SK-N-SH (cell line): ENCODE results near the gene NDEL1. TPM values are rescaled to one million over a fixed set of nuclear protein-coding genes. Genes with fewer than 3 reads are reported as not detected.

Experiments used
- CTCF ChIA-PET: fragments of 300-600, 350-600 bp; formaldehyde crosslinking; extraction: SDS; loops from one replicate; lab custom pipeline; 2021; lab: Yijun Ruan, JAX
- POLR2A ChIA-PET: fragments of 350-600 bp; sonication (Branson Sonifier 250); formaldehyde crosslinking; extraction: SDS; loops from one replicate; lab custom pipeline; 2020; ENCODE audit warnings: antibody characterized with exemption, inconsistent platforms; lab: Yijun Ruan, JAX
- DNase-seq: peaks from one replicate; pipeline ENCODE4 v3.0.0; 2012
- H2AFZ ChIP-seq: fragments of 200-600 bp; sonication (generic); 2 replicates; pipeline ENCODE4 v1.8.1; 2016; ENCODE audit warnings: antibody characterized with exemption, mild to moderate bottlenecking, low read depth
- H3F3A ChIP-seq: fragments of 200-600 bp; sonication (generic); replicated peaks from 2 replicates; pipeline ENCODE3; 2016; ENCODE audit warnings: antibody characterized with exemption, mild to moderate bottlenecking; ENCODE audit not compliant: insufficient read depth
- H3K27ac ChIP-seq, 2 experiments: fragments of 200-500 bp in 1 of 2; fragments of 200-600 bp in 1 of 2; sonication (Bioruptor generic) in 1 of 2; sonication (generic), shearing (Covaris generic) in 1 of 2; 2 replicates each; pipeline versions ENCODE4 v1.5.1 to v1.6.1; 2014 to 2016; ENCODE audit warnings: low read depth in 2 of 2, inconsistent platforms in 1 of 2, low read length in 1 of 2, mild to moderate bottlenecking in 1 of 2, mixed read lengths in 1 of 2
- H3K27me3 ChIP-seq: fragments of 200-600 bp; sonication (generic), shearing (Covaris generic); 2 replicates; pipeline ENCODE4 v1.6.1; 2016; ENCODE audit warnings: mixed run types; ENCODE audit not compliant: insufficient read depth
- H3K36me3 ChIP-seq, 2 experiments: fragments of 200-500 bp in 1 of 2; fragments of 200-600 bp in 1 of 2; sonication (Bioruptor generic) in 1 of 2; sonication (generic) in 1 of 2; replicated peaks in 1 of 2; 2 replicates each; pipeline versions ENCODE3 to v1.5.1; 2014 to 2016; ENCODE audit warnings: low read length in 1 of 2, mild to moderate bottlenecking in 1 of 2; ENCODE audit not compliant: insufficient read depth in 2 of 2, control insufficient read depth in 1 of 2
- H3K4me1 ChIP-seq, 2 experiments: fragments of 200-500 bp in 1 of 2; fragments of 200-600 bp in 1 of 2; sonication (Bioruptor generic) in 1 of 2; sonication (generic), shearing (Covaris generic) in 1 of 2; 2 replicates each; pipeline versions ENCODE4 v1.5.1 to v1.6.1; 2014 to 2016; ENCODE audit warnings: low read depth in 1 of 2, low read length in 1 of 2, mixed run types in 1 of 2; ENCODE audit not compliant: insufficient read depth in 2 of 2, control insufficient read depth in 1 of 2
- H3K4me2 ChIP-seq: fragments of 200-600 bp; sonication (generic), shearing (Covaris generic); 2 replicates; pipeline ENCODE4 v1.6.1; 2017; ENCODE audit warnings: mixed run types
- H3K4me3 ChIP-seq, 2 experiments: fragments of 200-500 bp in 1 of 2; fragments of 200-600 bp in 1 of 2; sonication (Bioruptor generic) in 1 of 2; sonication (generic), shearing (Covaris generic) in 1 of 2; 2 replicates each; pipeline versions ENCODE4 v1.5.1 to v1.8.1; 2014 to 2016; ENCODE audit warnings: low read depth in 2 of 2, inconsistent platforms in 1 of 2, low read length in 1 of 2, mild to moderate bottlenecking in 1 of 2, mixed read lengths in 1 of 2, moderate library complexity in 1 of 2
- H3K79me2 ChIP-seq: fragments of 200-600 bp; sonication (generic); 2 replicates; pipeline ENCODE4 v1.8.1; 2017; ENCODE audit warnings: mild to moderate bottlenecking; ENCODE audit not compliant: insufficient read depth
- H3K9ac ChIP-seq: fragments of 200-600 bp; sonication (generic); 2 replicates; pipeline ENCODE4 v1.6.1; 2017; ENCODE audit warnings: mixed run types
- H3K9me2 ChIP-seq: fragments of 200-600 bp; sonication (generic); 2 replicates; pipeline ENCODE4 v1.6.1; 2017; ENCODE audit warnings: mixed run types
- H3K9me3 ChIP-seq: fragments of 200-600 bp; sonication (generic); 2 replicates; pipeline ENCODE4 v1.6.1; 2017; ENCODE audit warnings: mixed run types, mild to moderate bottlenecking, moderate library complexity
- H4K20me1 ChIP-seq: fragments of 200-600 bp; sonication (generic); 2 replicates; pipeline ENCODE4 v1.6.1; 2017; ENCODE audit warnings: mild to moderate bottlenecking, mixed run types; ENCODE audit not compliant: insufficient read depth
- CTCF ChIP-seq: fragments of 200-600 bp; sonication (generic); IDR thresholded peaks from 2 replicates; pipeline ENCODE4 v1.6.1; 2017; ENCODE audit warnings: antibody characterized with exemption, mild to moderate bottlenecking, moderate library complexity
- ELF1 ChIP-seq: IDR thresholded peaks from 2 replicates; pipeline ENCODE4 v1.4.0; 2012
- EZH2phosphoT487 ChIP-seq: fragments of 200-600 bp; sonication (generic); IDR thresholded peaks from 2 replicates; pipeline ENCODE4 v1.6.1; 2017; ENCODE audit warnings: low read depth, mixed run types, mild to moderate bottlenecking, antibody characterized with exemption, moderate library complexity, borderline replicate concordance
- FOXJ3 ChIP-seq: sonication (generic); formaldehyde crosslinking; IDR thresholded peaks from 2 replicates; pipeline ENCODE4 v1.5.1; 2020; ENCODE audit warnings: mild to moderate bottlenecking, missing genetic modification reagents
- GABPA ChIP-seq: IDR thresholded peaks from 2 replicates; pipeline ENCODE4 v1.4.0; 2012; ENCODE audit warnings: low read depth, mild to moderate bottlenecking
- MAX ChIP-seq: IDR thresholded peaks from 2 replicates; pipeline ENCODE4 v1.4.0; 2012; ENCODE audit warnings: low read depth
- NRF1 ChIP-seq: IDR thresholded peaks from 2 replicates; pipeline ENCODE4 v1.6.1; 2012; ENCODE audit warnings: low read depth, mild to moderate bottlenecking, low read length
- PBX3 ChIP-seq: IDR thresholded peaks from 2 replicates; pipeline ENCODE4; 2012
- REST ChIP-seq: IDR thresholded peaks from 2 replicates; pipeline ENCODE4 v1.6.1; 2012; ENCODE audit warnings: mild to moderate bottlenecking, low read depth, low read length, moderate library complexity
- SIN3A ChIP-seq: IDR thresholded peaks from 2 replicates; pipeline ENCODE4 v1.6.1; 2012; ENCODE audit warnings: low read depth, mild to moderate bottlenecking, low read length, moderate library complexity, borderline replicate concordance
- SMC3 ChIP-seq: IDR thresholded peaks from 2 replicates; pipeline ENCODE4 v1.6.1; 2012; ENCODE audit warnings: low read depth, low read length, improper control_type of control experiment
- TCF12 ChIP-seq: IDR thresholded peaks from 2 replicates; pipeline ENCODE4 v1.4.0; 2012
- USF1 ChIP-seq: IDR thresholded peaks from 2 replicates; pipeline ENCODE4 v1.4.0; 2012; ENCODE audit warnings: low read depth, borderline replicate concordance
- YY1 ChIP-seq: IDR thresholded peaks from 2 replicates; pipeline ENCODE4 v1.4.0; 2012; ENCODE audit warnings: low read depth, mild to moderate bottlenecking
- WGBS: methylation state at CpG from one replicate; pipeline ENCODE4 v1.1.6; 2017; ENCODE audit warnings: low lambda C conversion rate; 5-methylcytosine and 5-hydroxymethylcytosine counted together
- polyA plus RNA-seq, 3 experiments: library from polyadenylated mRNA; depleted of rRNA; stranded (reverse); fragments of >200 nt; gene quantifications; 2 replicates each; pipeline ENCODE4 v1.2.3, GENCODE V29; 2012

The NDEL1 gene
- polyA plus RNA-seq, 1 of the 3 experiments (the other 2 are of a cell fraction): 49.5 TPM

- peak overlapping the region; percentile 73; the same call in 1 of the 2 replicates for H2AFZ ChIP-seq
- ChIA-PET POLR2A (interaction anchor here (0.7 to 1.4 kb wide), 4 partner anchors 10 to 428 kb away, joined by 3 read pairs; partner anchors contain the start of gene MYH10), CTCF (interaction anchor here (1.0 to 2.6 kb wide), 8 partner anchors 11 to 310 kb away, joined by 3 to 11 read pairs (median 4); no protein-coding TSS in a partner anchor)
- H3K9me2 ChIP-seq: no peaks in the 10 kb centered on the region
- H3F3A ChIP-seq: peaks cover 4% of the 10 kb centered on the region
- under 1% methylated on average over 19 of the region's 43 CpGs for WGBS
- peak overlapping the region; percentile 96 for H3K9ac ChIP-seq
- peaks cover 54% of the 10 kb centered on the region for H3K79me2 ChIP-seq
- no peaks in the 10 kb centered on the region for H3K27me3 ChIP-seq
- peaks cover 0 to 6% of the 10 kb centered on the region in 2 experiments; a peak in 1 of 4 replicates for H3K4me1 ChIP-seq
- H3K36me3 ChIP-seq: peaks cover 4 to 26% of the 10 kb centered on the region in 2 experiments
- H3K4me2 ChIP-seq: peak overlapping the region; percentile 88
- peak; percentile 62; the same call in 1 of the 2 replicates for TF ChIP-seq SIN3A
- peak; percentile 15; the same call in 1 of the 2 replicates for TF ChIP-seq MAX
- no peak; the same call in 1 of the 2 replicates for TF ChIP-seq CTCF
- H3K9me3 ChIP-seq: no peaks in the 10 kb centered on the region
- peak; percentile 74 for DNase-seq
- peaks cover 50% of the 10 kb centered on the region for H4K20me1 ChIP-seq
- peak overlapping the region; percentile 85 to 96 for H3K27ac ChIP-seq
- H3K4me3 ChIP-seq: peak overlapping the region; percentile 87 to 90
Observed at GRCh38 chr17:8436169-8436843, 622 bp downstream of the NDEL1 start.

- no peak for DNase-seq
- Histone ChIP-seq H3K27me3 (no peaks in the 10 kb centered on the region), H3K9ac (peak overlapping the region; percentile 96), H3K27ac (peak overlapping the region in 1 of 2 experiments; percentile 96; a peak in 2 of 4 replicates), H3K9me3 (no peaks in the 10 kb centered on the region), H2AFZ (no peak overlapping the region), H3K36me3 (peaks cover 4 to 26% of the 10 kb centered on the region in 2 experiments), H3F3A (peaks cover 4% of the 10 kb centered on the region), H3K4me3 (peak overlapping the region; percentile 87 to 90), H4K20me1 (peaks cover 55% of the 10 kb centered on the region), H3K79me2 (peaks cover 59% of the 10 kb centered on the region), H3K4me2 (peak overlapping the region; percentile 88), H3K4me1 (peaks cover 0 to 6% of the 10 kb centered on the region in 2 experiments; a peak in 1 of 4 replicates), H3K9me2 (no peaks in the 10 kb centered on the region)
- WGBS: 30% methylated on average over 5 of the region's 5 CpGs
- ChIA-PET POLR2A (interaction anchor here (0.7 kb wide), 1 partner anchor 428 kb away, joined by 3 read pairs; no protein-coding TSS in a partner anchor), CTCF (interaction anchor here (1.1 to 2.6 kb wide), 6 partner anchors 11 to 309 kb away, joined by 3 to 11 read pairs (median 4); no protein-coding TSS in a partner anchor)
- TF ChIP-seq ELF1 (no peak), USF1 (no peak), FOXJ3 (CRISPR knock-in tag) (no peak), EZH2phosphoT487 (no peak), SMC3 (no peak), YY1 (no peak), REST (no peak), PBX3 (no peak), GABPA (no peak), MAX (no peak), CTCF (no peak), TCF12 (no peak), NRF1 (no peak)
Observed at GRCh38 chr17:8436844-8437171, 1.1 kb downstream of the NDEL1 start.
